GM12878 (cell line): ENCODE measurements around the gene C18orf63.

Experiments
- CHD2 ChIP-seq: IDR thresholded peaks from 2 replicates; pipeline ENCODE4 v1.6.1; 2011; ENCODE audit warnings: low read depth, low read length, improper control_type of control experiment, borderline replicate concordance
- CTCF ChIP-seq, 3 experiments: IDR thresholded peaks in 2 of 3; conservative IDR thresholded peaks in 1 of 3; 2 replicates each; pipeline ENCODE4 v1.5.1; 2011; ENCODE audit warnings: low read depth in 3 of 3, low read length in 3 of 3, mild to moderate bottlenecking in 3 of 3, control low read depth in 2 of 3, moderate library complexity in 2 of 3, inconsistent platforms in 1 of 3, mixed read lengths in 1 of 3; ENCODE audit not compliant: control insufficient read depth in 2 of 3, insufficient read depth in 1 of 3; ENCODE audit errors: extremely low read depth in 1 of 3
- MAX ChIP-seq: IDR thresholded peaks from 2 replicates; pipeline ENCODE4 v1.6.1; 2012; ENCODE audit warnings: low read depth, low read length, improper control_type of control experiment
- POLR2AphosphoS5 ChIP-seq: IDR thresholded peaks from 2 replicates; pipeline ENCODE4 v1.6.1; 2011; ENCODE audit warnings: mild to moderate bottlenecking, low read length, inconsistent platforms
- RAD21 ChIP-seq: IDR thresholded peaks from 2 replicates; pipeline ENCODE4 v1.6.1; 2011; ENCODE audit warnings: mild to moderate bottlenecking, low read depth, low read length, moderate library complexity; ENCODE audit not compliant: insufficient read depth
- RFX5 ChIP-seq: IDR thresholded peaks from 2 replicates; pipeline ENCODE4 v1.6.1; 2011; ENCODE audit warnings: low read depth, low read length, improper control_type of control experiment
- SREBF1 ChIP-seq: IDR thresholded peaks from 2 replicates; pipeline ENCODE4 v1.6.1; 2012; ENCODE audit warnings: mild to moderate bottlenecking, low read length
- SREBF2 ChIP-seq: IDR thresholded peaks from 2 replicates; pipeline ENCODE4 v1.6.1; 2012; ENCODE audit warnings: mild to moderate bottlenecking, low read length
- SRF ChIP-seq, 2 experiments: IDR thresholded peaks; 2 replicates each; pipeline ENCODE4 v1.6.1; 2011; ENCODE audit warnings: low read depth in 2 of 2, low read length in 2 of 2, mild to moderate bottlenecking in 1 of 2, moderate library complexity in 1 of 2
- TCF12 ChIP-seq: IDR thresholded peaks from 2 replicates; pipeline ENCODE4 v1.6.1; 2011; ENCODE audit warnings: low read depth, mild to moderate bottlenecking, low read length
- YY1 ChIP-seq: IDR thresholded peaks from 2 replicates; pipeline ENCODE4 v1.6.1; 2011; ENCODE audit warnings: low read depth, mild to moderate bottlenecking, low read length
- TF ChIP-seq, protein P1 (sequence below): IDR thresholded peaks from 2 replicates; pipeline ENCODE4 v1.6.1; 2011; ENCODE audit warnings: borderline replicate concordance, low read depth, mild to moderate bottlenecking, moderate library complexity, mixed read lengths, low read length; ENCODE audit not compliant: insufficient read depth; ENCODE audit errors: extremely low read length

- TF ChIP-seq YY1: no peak
- TF ChIP-seq POLR2AphosphoS5: no peak
- TF ChIP-seq CTCF (IDR thresholded peaks at IDR 0.05 in 2 of 3, conservative IDR thresholded peaks at IDR 0.05 in 1 of 3; ENCODE audit: control insufficient read depth in 2 of 3, extremely low read depth in 1 of 3, insufficient read depth in 1 of 3, low read depth in 3 of 3, low read length in 3 of 3): no peak
- TF ChIP-seq RAD21: no peak
- no peak for TF ChIP-seq MAX
- TF ChIP-seq SRF (IDR thresholded peaks at IDR 0.05; ENCODE audit: low read depth in 2 of 2, low read length in 2 of 2): no peak
- TF ChIP-seq RFX5: no peak
- TF ChIP-seq, protein P1, sequence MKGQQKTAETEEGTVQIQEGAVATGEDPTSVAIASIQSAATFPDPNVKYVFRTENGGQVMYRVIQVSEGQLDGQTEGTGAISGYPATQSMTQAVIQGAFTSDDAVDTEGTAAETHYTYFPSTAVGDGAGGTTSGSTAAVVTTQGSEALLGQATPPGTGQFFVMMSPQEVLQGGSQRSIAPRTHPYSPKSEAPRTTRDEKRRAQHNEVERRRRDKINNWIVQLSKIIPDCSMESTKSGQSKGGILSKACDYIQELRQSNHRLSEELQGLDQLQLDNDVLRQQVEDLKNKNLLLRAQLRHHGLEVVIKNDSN: no peak
- TF ChIP-seq SREBF1: no peak
- TF ChIP-seq CHD2: no peak
- no peak for TF ChIP-seq SREBF2
- TF ChIP-seq TCF12: no peak
These were observed 83.7 kb downstream of the C18orf63 start for GRCh38 chr18:74399091-74399887.
